Glutamatergic neuron (in vitro differentiated cells): ENCODE results near the gene TMEM141. TPM values are rescaled to one million over a fixed set of nuclear protein-coding genes. Genes with fewer than 3 reads are reported as not detected.

Experiments used
- microRNA-seq: library from miRNA; unstranded; fragments of <30 nt; microRNA quantifications from one replicate; pipeline ENCODE4, GENCODE V29; 2020; ENCODE audit not compliant: unreplicated experiment
- total RNA-seq: library from RNA; stranded (reverse); fragmentation: NEBNext Ultra II Directional; extraction: Animal tissue kit (Norgen Biotek cat#: 25700); gene quantifications from one replicate; pipeline ENCODE4 v1.2.1, GENCODE V29; 2021; ENCODE audit not compliant: unreplicated experiment

TMEM141 gene
- total RNA-seq, 1 donor from 2014 or later = 46.1 TPM

Small RNA genes within 50 kb of the gene (microRNA-seq; reads per million reads assigned to microRNA genes)
- not detected for gene MIR4292
- gene MIR6722 = not detected

Other genes with a start within 250 kb of the TMEM141 start
- 64.2 TPM for gene NOTCH1, start 245.3 kb upstream of the TMEM141 start, total RNA-seq
- 8.1 TPM for gene EGFL7, start 128.4 kb upstream of the TMEM141 start, total RNA-seq
- 72.8 TPM for gene AGPAT2, start 103.9 kb upstream of the TMEM141 start, total RNA-seq
- gene DIPK1B, start 78.8 kb upstream of the TMEM141 start, total RNA-seq = 71.3 TPM
- not detected for gene LCN10, start 48.4 kb upstream of the TMEM141 start, total RNA-seq
- gene LCN6, start 42.8 kb upstream of the TMEM141 start, total RNA-seq = not detected
- not detected for gene LCN8, start 33.1 kb upstream of the TMEM141 start, total RNA-seq
- gene LCN15, start 26.8 kb upstream of the TMEM141 start, total RNA-seq = 1.9 TPM
- 20.0 TPM for gene CCDC183, start 5.0 kb downstream of the TMEM141 start, total RNA-seq
- 149 TPM for gene RABL6, start 16.6 kb downstream of the TMEM141 start, total RNA-seq
- 15.3 TPM for gene AJM1, start 51.1 kb downstream of the TMEM141 start, total RNA-seq
- gene PHPT1, start 58.1 kb downstream of the TMEM141 start, total RNA-seq = 101 TPM
- 17.6 TPM for gene MAMDC4, start 61.0 kb downstream of the TMEM141 start, total RNA-seq
- gene EDF1, start 75.0 kb downstream of the TMEM141 start, total RNA-seq = 343 TPM
- gene TRAF2, start 95.2 kb downstream of the TMEM141 start, total RNA-seq = 27.3 TPM
- 77.9 TPM for gene FBXW5, start 153.4 kb downstream of the TMEM141 start, total RNA-seq
- 14.5 TPM for gene C8G, start 153.9 kb downstream of the TMEM141 start, total RNA-seq
- 2.9 TPM for gene LCN12, start 160.9 kb downstream of the TMEM141 start, total RNA-seq
- not detected for gene PTGDS, start 186.2 kb downstream of the TMEM141 start, total RNA-seq
- not detected for gene LCNL1, start 191.6 kb downstream of the TMEM141 start, total RNA-seq
- 50.7 TPM for gene PAXX, start 201.1 kb downstream of the TMEM141 start, total RNA-seq
- gene CLIC3, start 205.2 kb downstream of the TMEM141 start, total RNA-seq = not detected
- gene ABCA2, start 236.9 kb downstream of the TMEM141 start, total RNA-seq = 70.7 TPM
- 0.20 TPM for gene FUT7, start 240.7 kb downstream of the TMEM141 start, total RNA-seq